VCaP (cell line): ENCODE results near the gene TBC1D22A.
A peak's percentile ranks its signal among the peaks of the same experiment; 100 is the strongest.

Source experiments
- H3K27ac ChIP-seq: fragments of 450-650 bp; 2 replicates; pipeline ENCODE4 v1.5.1; 2017
- CTCF ChIP-seq: fragments of 450-650 bp; conservative IDR thresholded peaks from 2 replicates; pipeline ENCODE4 v1.5.1; 2017; ENCODE audit warnings: mild to moderate bottlenecking, moderate library complexity

Gene TBC1D22A

GRCh38 chr22:46762238-46763050 is at the start of gene TBC1D22A:
TSS of gene TBC1D22A (plus strand) at chr22:46762650. CDS start at chr22:46762787, 137 bp downstream.
- H3K27ac ChIP-seq = peak within 1 kb of the TSS; percentile 86
- no peak for TF ChIP-seq CTCF

- TF ChIP-seq CTCF = no peak
Observed at GRCh38 chr22:46714550-46714949, 47.9 kb upstream of the TBC1D22A start.

GRCh38 chr22:46719921-46720320 is 42.5 kb upstream of the TBC1D22A start:
- no peak for TF ChIP-seq CTCF
- no peak overlapping the region for H3K27ac ChIP-seq

More at GRCh38 chr22:46714550-46714949, 47.9 kb upstream of the TBC1D22A start:
- H3K27ac ChIP-seq = no peak overlapping the region

GRCh38 chr22:46721501-46722085 is 40.9 kb upstream of the TBC1D22A start:
- no peak for TF ChIP-seq CTCF
- no peak overlapping the region for H3K27ac ChIP-seq

GRCh38 chr22:46723882-46724281 is 38.6 kb upstream of the TBC1D22A start:
- no peak for TF ChIP-seq CTCF
- H3K27ac ChIP-seq = no peak overlapping the region

GRCh38 chr22:46725096-46725495 is 37.4 kb upstream of the TBC1D22A start:
- H3K27ac ChIP-seq = no peak overlapping the region
- no peak for TF ChIP-seq CTCF

- no peak overlapping the region for H3K27ac ChIP-seq
- TF ChIP-seq CTCF = no peak
Observed at GRCh38 chr22:46726066-46726985, 36.1 kb upstream of the TBC1D22A start.
